ENCODE measurements around the gene NDUFB5. TPM values are rescaled to one million over a fixed set of nuclear protein-coding genes. Genes with fewer than 3 reads are reported as not detected.

Gene NDUFB5
- polyA plus RNA-seq, 1 of the 3 experiments (the other 2 are of a cell fraction) = 35.3 TPM

GRCh38 chr3:179653096-179653797, 48.7 kb downstream of the NDUFB5 start (continued):
- TF ChIP-seq CTCF (IDR thresholded peaks at IDR 0.05) (peak; percentile 11; the same call in 1 of the 2 replicates), RFX5 (IDR thresholded peaks at IDR 0.05; ENCODE audit: low read length) (no peak), RCOR1 (IDR thresholded peaks at IDR 0.05; ENCODE audit: low read length) (no peak; the same call in 1 of the 2 replicates), SMC3 (IDR thresholded peaks at IDR 0.05; ENCODE audit: low read depth, low read length) (0 out of 2 replicates have a peak, but pooled peaks have one; percentile 10), ELF1 (IDR thresholded peaks at IDR 0.05) (no peak), YY1 (IDR thresholded peaks at IDR 0.05; ENCODE audit: low read depth) (no peak), JUND (IDR thresholded peaks at IDR 0.05) (no peak), FOXJ3 (CRISPR knock-in tag; IDR thresholded peaks at IDR 0.05) (no peak)
- TF ChIP-seq, protein P1, sequence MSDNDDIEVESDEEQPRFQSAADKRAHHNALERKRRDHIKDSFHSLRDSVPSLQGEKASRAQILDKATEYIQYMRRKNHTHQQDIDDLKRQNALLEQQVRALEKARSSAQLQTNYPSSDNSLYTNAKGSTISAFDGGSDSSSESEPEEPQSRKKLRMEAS (IDR thresholded peaks at IDR 0.05; ENCODE audit: low read depth) = peak; percentile 66; the same call in 1 of the 2 replicates
- TF ChIP-seq, protein P2, sequence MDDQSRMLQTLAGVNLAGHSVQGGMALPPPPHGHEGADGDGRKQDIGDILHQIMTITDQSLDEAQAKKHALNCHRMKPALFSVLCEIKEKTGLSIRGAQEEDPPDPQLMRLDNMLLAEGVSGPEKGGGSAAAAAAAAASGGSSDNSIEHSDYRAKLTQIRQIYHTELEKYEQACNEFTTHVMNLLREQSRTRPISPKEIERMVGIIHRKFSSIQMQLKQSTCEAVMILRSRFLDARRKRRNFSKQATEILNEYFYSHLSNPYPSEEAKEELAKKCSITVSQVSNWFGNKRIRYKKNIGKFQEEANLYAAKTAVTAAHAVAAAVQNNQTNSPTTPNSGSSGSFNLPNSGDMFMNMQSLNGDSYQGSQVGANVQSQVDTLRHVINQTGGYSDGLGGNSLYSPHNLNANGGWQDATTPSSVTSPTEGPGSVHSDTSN (IDR thresholded peaks at IDR 0.05) = no peak

- Histone ChIP-seq H3K9ac (no peak overlapping the region), H3F3A (replicated peaks; ENCODE audit: insufficient read depth) (peaks cover 29% of the 10 kb centered on the region), H3K9me3 (no peaks in the 10 kb centered on the region), H4K20me1 (ENCODE audit: insufficient read depth) (peaks cover 48% of the 10 kb centered on the region), H3K79me2 (ENCODE audit: insufficient read depth) (peaks cover 70% of the 10 kb centered on the region), H3K27me3 (ENCODE audit: insufficient read depth) (no peaks in the 10 kb centered on the region), H3K27ac (ENCODE audit: low read depth in 2 of 2, low read length in 1 of 2) (peak overlapping the region in 1 of 2 experiments; percentile 90; a peak in 1 of 4 replicates), H3K4me2 (peak overlapping the region; percentile 97), H3K36me3 (replicated peaks in 1 of 2; ENCODE audit: control insufficient read depth in 1 of 2, insufficient read depth in 2 of 2, low read length in 1 of 2) (peaks cover 0 to 7% of the 10 kb centered on the region in 2 experiments), H3K4me1 (ENCODE audit: control insufficient read depth in 1 of 2, insufficient read depth in 2 of 2, low read depth in 1 of 2, low read length in 1 of 2) (peaks cover 4 to 10% of the 10 kb centered on the region in 2 experiments; a peak in 2 of 4 replicates), H3K4me3 (ENCODE audit: low read depth in 2 of 2, low read length in 1 of 2) (0 out of 4 replicates have a peak overlapping the region, but pooled peaks of 1 of the 2 experiments have one; percentile 95), H2AFZ (ENCODE audit: low read depth) (no peak overlapping the region), H3K9me2 (no peaks in the 10 kb centered on the region)
- CTCF ChIA-PET = no interaction called here
- no peak for DNase-seq
- POLR2A ChIA-PET = no interaction called here
- 91% methylated on average over 2 of the region's 2 CpGs for WGBS (ENCODE audit: low lambda C conversion rate)
- TF ChIP-seq TEAD4 (IDR thresholded peaks at IDR 0.05; ENCODE audit: borderline replicate concordance, insufficient read depth) = no peak
- TF ChIP-seq ZBTB33 (IDR thresholded peaks at IDR 0.05; ENCODE audit: borderline replicate concordance, low read depth) = no peak
- TF ChIP-seq RFX5 (IDR thresholded peaks at IDR 0.05; ENCODE audit: low read length) = no peak
- no peak for TF ChIP-seq EP300 (IDR thresholded peaks at IDR 0.05; ENCODE audit: borderline replicate concordance in 1 of 2, low read depth in 1 of 2, low read length in 1 of 2)
- TF ChIP-seq RAD21 (IDR thresholded peaks at IDR 0.05; ENCODE audit: low read length) = no peak
- no peak for TF ChIP-seq FOSL2 (IDR thresholded peaks at IDR 0.05; ENCODE audit: borderline replicate concordance, low read depth)
These were observed 50.6 kb downstream of the NDUFB5 start for GRCh38 chr3:179655236-179655635.
